HG03378 (cell line): ENCODE measurements around the gene C10orf105.

ENCODE experiments used
- ATAC-seq: cut with Tn5 transposase; IDR thresholded peaks from one replicate; pipeline ENCODE4 v1.9.1; 2021; ENCODE audit warnings: mild to moderate bottlenecking, moderate library complexity; ENCODE audit not compliant: unreplicated experiment

Gene C10orf105

DNA sequence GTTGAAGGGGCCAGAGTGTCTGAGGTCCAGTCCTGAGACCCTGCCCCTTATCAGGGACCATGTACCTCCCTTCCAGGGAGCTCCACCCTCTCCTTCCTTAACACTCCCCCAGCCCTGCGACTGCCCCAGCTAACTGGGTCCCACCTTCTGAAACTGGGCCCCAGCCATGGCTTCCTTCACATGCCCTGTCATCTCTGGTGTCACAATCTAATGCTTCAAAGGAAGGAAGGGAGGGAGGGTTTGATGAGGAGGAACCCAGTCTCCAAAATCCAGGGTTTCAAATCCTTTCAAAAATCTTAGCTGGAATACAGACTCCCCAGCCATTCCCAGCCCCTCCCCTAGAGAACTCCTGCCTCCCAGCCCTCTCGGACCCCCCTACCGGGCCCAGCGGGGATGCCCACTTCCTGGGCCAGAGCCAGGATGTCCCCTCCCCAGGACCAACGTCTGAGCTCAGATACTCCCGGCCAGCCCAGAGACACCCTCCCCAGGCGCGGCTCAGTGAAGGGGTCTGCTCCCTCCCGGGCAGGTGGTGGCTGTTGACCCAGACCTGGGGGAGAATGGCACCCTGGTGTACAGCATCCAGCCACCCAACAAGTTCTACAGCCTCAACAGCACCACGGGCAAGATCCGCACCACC, 18.0 kb downstream of the C10orf105 start:
- ATAC-seq: no peak

DNA sequence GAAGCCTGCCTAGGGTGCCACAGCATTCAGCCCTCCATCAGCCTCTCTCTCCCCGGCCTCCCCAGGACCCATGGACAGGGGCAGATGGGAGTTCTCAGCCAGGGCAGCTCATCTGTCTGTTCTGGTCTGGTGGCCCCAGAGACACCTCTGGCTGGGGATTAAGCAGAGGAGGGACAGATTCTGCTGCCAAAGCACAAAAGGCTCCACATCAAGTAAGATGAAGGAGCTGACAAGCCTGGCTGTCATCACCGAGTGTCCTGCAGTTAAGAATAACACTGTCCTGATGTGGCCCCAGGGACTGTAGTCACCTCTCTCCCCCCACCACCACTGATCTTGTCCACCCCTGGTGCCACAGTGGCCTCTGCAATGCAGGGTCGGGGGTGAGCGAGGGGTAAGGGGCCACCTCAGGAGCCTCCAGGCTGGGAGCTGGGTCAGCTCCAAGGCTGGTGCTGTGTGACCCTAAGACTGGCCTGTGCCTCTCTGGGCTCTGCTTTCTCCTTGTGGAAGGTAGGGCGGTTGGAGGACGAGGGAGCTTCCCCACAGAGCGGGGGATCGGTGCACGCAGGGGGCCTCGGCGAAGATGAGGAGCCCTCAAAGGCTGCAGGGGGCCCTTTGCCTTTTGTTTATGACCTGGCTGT, 18.7 kb downstream of the C10orf105 start:
- no peak for ATAC-seq

DNA sequence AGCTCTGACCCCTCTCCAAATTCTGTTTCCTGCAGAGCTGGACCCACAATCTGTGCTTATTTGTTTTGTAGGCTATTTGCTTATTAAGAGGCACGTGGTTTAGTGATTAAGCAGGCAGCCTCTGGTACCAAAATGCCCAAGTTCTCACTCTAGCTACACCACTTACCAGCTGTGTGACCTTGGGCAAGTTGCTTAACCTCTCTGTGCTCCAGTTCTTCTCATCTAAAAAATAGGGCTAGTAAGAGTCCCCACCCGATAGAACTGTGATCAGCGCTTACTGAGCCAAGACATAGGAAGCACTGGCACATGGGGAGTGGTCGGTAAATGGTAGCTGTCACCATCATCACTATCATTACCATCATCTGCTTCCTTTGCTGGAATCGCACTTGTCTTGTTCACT, 20.8 kb downstream of the C10orf105 start:
- ATAC-seq: no peak

DNA sequence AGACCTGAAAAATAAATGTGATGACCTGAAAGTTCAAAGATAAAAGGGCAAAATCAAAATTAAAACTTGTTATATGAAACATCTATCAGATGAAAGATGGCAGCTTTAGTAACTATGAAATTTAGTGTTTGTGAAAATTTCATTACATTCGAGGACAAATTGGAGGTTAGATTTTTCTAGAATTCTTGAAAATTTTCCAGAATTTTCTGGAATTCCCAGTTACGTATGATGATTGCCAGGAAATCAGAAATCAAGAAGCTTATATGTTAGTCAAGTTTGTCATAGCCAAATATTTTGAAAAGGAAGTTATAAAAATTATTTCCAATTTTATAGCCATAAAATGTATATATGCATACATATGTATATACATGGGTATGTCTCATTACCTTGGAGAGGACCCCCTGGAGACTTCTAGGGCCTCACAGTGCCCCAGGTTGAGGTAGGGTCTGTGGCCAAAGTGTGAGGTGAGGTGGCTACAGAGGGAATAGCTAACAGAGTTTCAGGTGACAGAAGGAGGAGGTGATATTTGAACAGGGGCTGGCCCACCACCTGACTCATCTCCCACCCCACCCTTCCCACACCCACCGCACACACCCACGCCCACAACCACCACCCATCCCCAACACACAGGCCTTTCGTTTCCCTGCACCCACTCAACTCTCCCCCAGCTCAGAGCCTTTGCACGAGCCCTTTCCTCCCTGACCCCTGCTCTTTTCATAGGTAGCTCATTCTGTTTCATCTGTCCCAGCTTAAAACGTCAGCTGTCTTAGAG, 21.5 kb downstream of the C10orf105 start:
- ATAC-seq: no peak

GRCh38 chr10:71696628-71697326, 22.8 kb downstream of the C10orf105 start:
- no peak for ATAC-seq

DNA sequence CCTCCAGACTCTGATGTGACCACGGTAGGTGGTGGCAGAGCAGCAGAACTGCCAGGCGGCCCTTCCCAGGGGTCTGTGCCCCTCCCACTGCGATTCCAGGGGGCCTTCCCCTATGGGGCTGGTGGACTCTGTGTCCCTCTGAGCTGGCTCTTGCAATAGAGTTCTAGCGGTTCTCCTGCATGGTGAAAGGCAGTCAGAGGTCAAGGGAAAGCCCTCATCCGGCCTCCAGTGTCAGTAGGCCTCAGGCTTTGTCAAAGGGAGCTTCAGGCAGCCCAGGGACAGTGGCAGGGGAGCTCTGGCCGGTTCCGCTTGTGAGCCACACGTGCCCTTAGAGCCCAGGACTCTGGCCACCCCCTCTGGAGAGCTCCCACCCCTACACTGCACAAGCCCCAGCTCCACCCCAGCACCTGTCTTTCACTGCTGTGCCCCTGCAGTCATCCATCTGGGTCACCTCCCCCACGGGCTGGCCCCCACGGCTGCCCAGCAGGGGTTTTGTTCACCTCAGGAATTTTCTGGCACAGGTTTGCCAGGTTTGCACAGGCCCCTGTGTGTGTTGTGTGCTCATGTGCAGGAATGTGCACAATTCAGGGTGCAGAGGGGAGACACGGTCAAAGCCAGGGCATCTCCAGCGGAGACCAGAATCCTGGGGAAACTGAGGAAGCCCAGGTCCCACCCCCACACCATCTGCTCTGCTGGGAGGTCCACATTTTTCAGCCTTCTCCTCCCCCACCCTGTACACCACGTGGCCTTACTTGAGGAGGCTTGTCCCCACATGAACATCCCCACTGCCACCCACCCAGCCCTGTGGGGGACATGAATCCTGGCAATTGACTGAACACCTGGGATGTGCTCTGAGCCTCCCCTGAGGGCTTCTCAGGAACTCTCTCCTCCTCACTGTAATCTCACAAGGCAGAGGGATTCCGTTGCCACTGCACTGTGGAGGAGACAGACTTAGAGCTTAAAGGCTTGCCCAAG, 23.8 kb downstream of the C10orf105 start:
- ATAC-seq: no peak

DNA sequence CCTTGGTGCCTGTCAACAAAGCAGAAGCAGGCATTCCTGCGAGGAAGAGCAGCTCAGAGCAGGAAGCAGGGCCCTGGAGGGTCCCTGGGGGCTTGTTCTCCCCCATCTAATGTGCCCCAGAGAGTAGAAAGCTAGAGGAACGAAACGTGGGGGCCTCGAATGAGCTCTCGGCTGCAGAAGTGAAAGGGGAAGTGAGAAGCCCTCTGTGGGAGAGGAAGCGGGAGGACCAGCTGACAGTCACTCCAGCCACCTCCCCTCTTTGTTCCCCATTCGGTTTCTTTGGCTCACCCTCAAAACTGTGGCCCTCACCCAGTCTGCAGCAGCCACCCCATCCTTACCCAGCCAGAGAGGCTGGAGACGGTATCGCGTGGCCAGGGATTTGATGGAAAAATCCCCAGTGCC, 25.0 kb downstream of the C10orf105 start:
- ATAC-seq: peak; percentile 83

DNA sequence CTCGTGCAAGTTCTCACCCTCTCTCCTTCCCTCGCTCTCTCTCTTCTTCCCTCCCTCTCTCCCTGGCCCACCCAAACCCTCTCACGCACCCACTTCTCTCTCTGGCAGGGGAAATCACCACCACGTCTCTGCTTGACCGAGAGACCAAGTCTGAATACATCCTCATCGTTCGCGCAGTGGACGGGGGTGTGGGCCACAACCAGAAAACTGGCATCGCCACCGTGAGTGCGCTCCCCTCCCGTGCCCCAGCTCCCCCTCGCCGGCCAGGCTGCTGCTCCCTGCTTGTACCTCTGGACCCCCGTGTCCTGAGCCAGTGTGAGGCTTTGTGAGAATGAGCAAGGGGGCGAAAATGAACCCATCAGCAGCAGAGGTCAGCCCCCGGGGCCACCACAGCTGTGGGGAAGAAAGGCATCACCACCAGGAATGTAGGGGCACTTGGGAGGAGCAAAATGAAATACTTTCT, 25.5 kb downstream of the C10orf105 start:
- ATAC-seq: no peak

- ATAC-seq: no peak
Observed at GRCh38 chr10:71693377-71693776, 26.2 kb downstream of the C10orf105 start.

GRCh38 chr10:71692598-71693306, 26.8 kb downstream of the C10orf105 start:
- ATAC-seq: no peak

GRCh38 chr10:71691405-71691804, 28.2 kb downstream of the C10orf105 start:
- no peak for ATAC-seq

GRCh38 chr10:71690094-71690720, 29.4 kb downstream of the C10orf105 start:
- ATAC-seq: no peak

- ATAC-seq: no peak
Observed at GRCh38 chr10:71688256-71688655, 31.3 kb downstream of the C10orf105 start.

GRCh38 chr10:71687480-71687879, 32.1 kb downstream of the C10orf105 start:
- ATAC-seq: no peak

DNA sequence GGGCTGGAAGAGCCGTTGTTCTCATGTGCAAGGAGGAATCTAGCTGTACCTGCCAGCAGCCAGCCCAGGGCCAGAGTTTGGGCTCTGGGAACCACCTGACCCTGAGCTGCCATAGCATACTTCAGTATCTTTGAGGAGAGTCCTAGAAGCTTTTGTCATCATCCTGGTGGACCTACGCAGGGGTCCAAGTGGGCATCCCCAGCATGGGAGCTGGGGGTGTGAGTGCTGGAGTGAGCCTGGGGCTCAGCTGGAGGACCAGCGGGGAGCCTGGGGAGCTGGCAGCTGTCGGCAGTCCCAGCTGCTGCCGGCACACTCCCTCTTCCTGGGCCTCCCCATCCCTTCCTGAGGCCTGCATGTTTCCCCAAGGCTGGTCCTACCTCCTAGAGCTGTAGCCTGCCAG, 32.5 kb downstream of the C10orf105 start:
- no peak for ATAC-seq

DNA sequence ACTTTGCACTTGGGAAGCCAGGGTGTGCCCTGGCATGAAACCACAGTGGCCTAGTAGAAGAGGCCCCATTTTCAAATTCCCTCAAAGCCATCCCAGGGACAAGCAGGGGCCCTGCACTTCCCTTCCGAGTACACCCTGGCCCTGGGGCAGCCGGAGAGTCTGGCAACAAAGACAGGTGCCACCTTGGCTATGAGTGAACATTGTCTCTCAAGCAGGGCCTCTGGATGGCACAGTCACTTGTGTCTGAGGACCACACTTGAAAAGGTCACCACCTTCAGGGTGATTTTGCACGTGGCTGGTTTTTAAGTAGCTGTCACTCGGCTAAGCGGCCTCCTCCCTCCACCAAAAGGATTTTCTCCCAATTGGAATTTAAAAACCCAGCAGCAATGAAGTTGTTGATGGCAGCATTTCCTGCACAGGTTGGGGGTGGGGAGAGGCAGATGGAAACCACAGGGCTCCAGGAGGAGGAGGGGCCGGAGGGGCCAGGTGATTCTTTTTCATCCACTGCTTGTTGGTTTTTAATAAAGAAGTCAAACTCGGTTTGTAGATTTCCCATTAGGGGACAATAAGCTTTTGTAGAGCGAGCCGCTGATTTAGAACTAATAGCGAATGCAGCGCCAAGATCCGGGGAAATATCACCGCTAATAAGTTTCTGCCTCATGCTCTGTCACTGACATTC, 33.9 kb downstream of the C10orf105 start:
- ATAC-seq: no peak

- no peak for ATAC-seq
Observed at GRCh38 chr10:71684356-71685173, 35.0 kb downstream of the C10orf105 start.

DNA sequence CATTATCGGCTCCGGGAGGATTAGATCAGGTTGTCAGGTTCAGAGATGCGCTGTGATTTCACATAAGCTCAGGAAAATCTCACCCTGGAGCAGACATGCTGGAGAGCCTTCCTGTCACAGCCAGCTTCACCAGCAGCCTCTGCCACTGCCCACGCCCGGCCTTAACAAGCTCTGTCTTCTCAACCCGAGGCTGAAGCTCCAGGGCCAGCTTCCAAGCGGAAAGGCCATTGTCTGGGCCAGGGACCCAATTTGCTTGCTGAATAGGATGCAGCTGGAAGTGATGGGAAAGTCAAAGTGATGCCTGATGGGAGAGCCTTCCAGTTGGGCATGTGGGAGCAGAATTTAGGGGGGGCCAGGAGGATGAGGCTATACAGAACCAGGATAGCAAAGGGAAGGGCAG, 36.3 kb downstream of the C10orf105 start:
- no peak for ATAC-seq
